Measurements from ENCODE around the gene KCNG4.

DNA sequence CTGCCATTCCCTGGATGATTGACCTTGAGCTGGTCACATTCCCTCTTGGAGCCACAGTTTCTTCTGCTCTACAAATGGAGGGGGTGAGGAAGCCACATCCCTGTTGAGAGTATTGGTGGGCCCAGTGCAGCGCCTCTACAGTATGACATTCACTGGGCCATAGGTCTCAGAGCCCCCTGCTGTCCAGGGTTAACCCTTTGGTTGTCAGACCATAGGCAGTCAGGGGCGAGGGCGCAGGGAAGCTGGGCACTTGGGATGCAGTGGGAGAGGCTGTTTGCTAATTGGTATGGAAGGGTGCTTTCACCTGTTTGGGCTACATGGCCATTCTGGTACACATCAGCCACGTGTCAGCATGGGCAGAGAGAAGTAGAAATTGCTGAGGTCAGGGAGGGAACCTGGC lies 27.6 kb upstream of the KCNG4 start:
- no peak for TF ChIP-seq EZH2 (IDR thresholded peaks at IDR 0.05; ENCODE audit: low read length)
- TF ChIP-seq, protein P1, sequence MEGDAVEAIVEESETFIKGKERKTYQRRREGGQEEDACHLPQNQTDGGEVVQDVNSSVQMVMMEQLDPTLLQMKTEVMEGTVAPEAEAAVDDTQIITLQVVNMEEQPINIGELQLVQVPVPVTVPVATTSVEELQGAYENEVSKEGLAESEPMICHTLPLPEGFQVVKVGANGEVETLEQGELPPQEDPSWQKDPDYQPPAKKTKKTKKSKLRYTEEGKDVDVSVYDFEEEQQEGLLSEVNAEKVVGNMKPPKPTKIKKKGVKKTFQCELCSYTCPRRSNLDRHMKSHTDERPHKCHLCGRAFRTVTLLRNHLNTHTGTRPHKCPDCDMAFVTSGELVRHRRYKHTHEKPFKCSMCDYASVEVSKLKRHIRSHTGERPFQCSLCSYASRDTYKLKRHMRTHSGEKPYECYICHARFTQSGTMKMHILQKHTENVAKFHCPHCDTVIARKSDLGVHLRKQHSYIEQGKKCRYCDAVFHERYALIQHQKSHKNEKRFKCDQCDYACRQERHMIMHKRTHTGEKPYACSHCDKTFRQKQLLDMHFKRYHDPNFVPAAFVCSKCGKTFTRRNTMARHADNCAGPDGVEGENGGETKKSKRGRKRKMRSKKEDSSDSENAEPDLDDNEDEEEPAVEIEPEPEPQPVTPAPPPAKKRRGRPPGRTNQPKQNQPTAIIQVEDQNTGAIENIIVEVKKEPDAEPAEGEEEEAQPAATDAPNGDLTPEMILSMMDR (optimal IDR thresholded peaks at IDR 0.05 in 1 of 3, IDR thresholded peaks at IDR 0.05 in 1 of 3, conservative IDR thresholded peaks at IDR 0.05 in 1 of 3; ENCODE audit: extremely low read depth in 1 of 3, insufficient read depth in 2 of 3, low read length in 3 of 3), result no peak

Measured in keratinocyte (primary cell).